Fibroblast of the aortic adventitia (primary cell): Measurements from ENCODE around the gene RNF128. TPM values are rescaled to one million over a fixed set of nuclear protein-coding genes. Genes with fewer than 3 reads are reported as not detected.
A peak's percentile ranks its signal among the peaks of the same experiment; 100 is the strongest.
"Not testable (repeated sequence)": the region's sequence is repeated elsewhere in the genome, so short reads cannot be mapped to it uniquely, and the experiment has no call there.

Source experiments
- DNase-seq: peaks from one replicate; pipeline ENCODE4 v3.0.0-alpha.2; 2010; ENCODE audit warnings: low read depth
- H3K4me3 ChIP-seq: 2 replicates; pipeline ENCODE4 v1.5.1; 2011; ENCODE audit warnings: low read depth, mild to moderate bottlenecking, control low read depth, low read length, moderate library complexity
- CTCF ChIP-seq: IDR thresholded peaks from 2 replicates; pipeline ENCODE4 v1.5.1; 2011; ENCODE audit warnings: mild to moderate bottlenecking, low read length, control low read depth, inconsistent platforms; ENCODE audit not compliant: insufficient read depth
- total RNA-seq: library from RNA; depleted of rRNA; stranded (reverse); fragments of >200 nt; gene quantifications from 2 replicates; pipeline ENCODE4 v1.2.3, GENCODE V29; 2012; ENCODE audit warnings: low replicate concordance

Gene RNF128
- total RNA-seq, 1 donor, result 12.6 TPM

GRCh38 chrX:106742193-106742592, 15.7 kb downstream of the RNF128 start:
- H3K4me3 ChIP-seq, result no peak overlapping the region
- no peak for DNase-seq
- no peak for TF ChIP-seq CTCF

GRCh38 chrX:106742805-106743204, 16.3 kb downstream of the RNF128 start:
- no peak for TF ChIP-seq CTCF
- no peak overlapping the region for H3K4me3 ChIP-seq
- peak; percentile 4 for DNase-seq

- H3K4me3 ChIP-seq, result no peak overlapping the region
- DNase-seq, result no peak
- TF ChIP-seq CTCF, result no peak
These were observed 21.9 kb downstream of the RNF128 start for GRCh38 chrX:106748377-106748776.

GRCh38 chrX:106751407-106751806, 24.9 kb downstream of the RNF128 start:
- DNase-seq, result no peak
- TF ChIP-seq CTCF, result no peak
- H3K4me3 ChIP-seq, result no peak overlapping the region

- TF ChIP-seq CTCF, result no peak
- no peak for DNase-seq
- H3K4me3 ChIP-seq, result no peak overlapping the region
These were observed 25.7 kb downstream of the RNF128 start for GRCh38 chrX:106752101-106752678.

GRCh38 chrX:106769288-106769687, 42.8 kb downstream of the RNF128 start:
- not testable (repeated sequence) for DNase-seq, H3K4me3 ChIP-seq

- H3K4me3 ChIP-seq, result no peak overlapping the region
- TF ChIP-seq CTCF, result no peak
- no peak for DNase-seq
These were observed 48.5 kb downstream of the RNF128 start for GRCh38 chrX:106774981-106775380.
